Measurements from ENCODE around the gene FANCC.

GRCh38 chr9:95188459-95188858 lies 129.1 kb downstream of the FANCC start:
- TF ChIP-seq POLR2A (IDR thresholded peaks at IDR 0.05), result no peak
- TF ChIP-seq CTCF (IDR thresholded peaks at IDR 0.05), result no peak
